GM21528 (cell line): Measurements from ENCODE around the gene C2orf68.
"Not testable (repeated sequence)": the region's sequence is repeated elsewhere in the genome, so short reads cannot be mapped to it uniquely, and the experiment has no call there.

Experiments used
- ATAC-seq: cut with Tn5 transposase; IDR thresholded peaks from one replicate; pipeline ENCODE4 v1.9.1; 2021; ENCODE audit warnings: mild to moderate bottlenecking, moderate library complexity; ENCODE audit not compliant: unreplicated experiment, low FRiP score

C2orf68 gene

GRCh38 chr2:85584857-85585780, 26.7 kb downstream of the C2orf68 start:
- no peak for ATAC-seq

- no peak for ATAC-seq
Measured at GRCh38 chr2:85584354-85584856, 27.5 kb downstream of the C2orf68 start, which contains the start of gene VAMP5. Gene VAMP5 (plus strand): TSS chr2:85584431. CDS start chr2:85584491, 60 bp downstream.

- ATAC-seq: no peak
Measured at GRCh38 chr2:85583667-85584353, 28.1 kb downstream of the C2orf68 start.

- no peak for ATAC-seq
Measured at GRCh38 chr2:85582492-85582891, 29.4 kb downstream of the C2orf68 start.

- ATAC-seq: no peak
Measured at GRCh38 chr2:85580206-85580605, 31.7 kb downstream of the C2orf68 start.

- no peak for ATAC-seq
Measured at GRCh38 chr2:85579266-85579935, 32.5 kb downstream of the C2orf68 start.

- ATAC-seq: no peak
Measured at GRCh38 chr2:85578243-85579180, 33.4 kb downstream of the C2orf68 start.

- ATAC-seq: peak; percentile 63
Measured at GRCh38 chr2:85577386-85578242, 34.3 kb downstream of the C2orf68 start, which contains the start of gene VAMP8. Gene VAMP8 (plus strand): TSS chr2:85577586. CDS start chr2:85577647, 61 bp downstream.

GRCh38 chr2:85577063-85577385, 34.8 kb downstream of the C2orf68 start:
- ATAC-seq: no peak

GRCh38 chr2:85575739-85576138, 36.1 kb downstream of the C2orf68 start:
- no peak for ATAC-seq

- ATAC-seq: no peak
Measured at GRCh38 chr2:85566265-85566664, 45.6 kb downstream of the C2orf68 start.

- ATAC-seq: no peak
Measured at GRCh38 chr2:85564144-85564563, 47.7 kb downstream of the C2orf68 start.

- peak; percentile 81 for ATAC-seq
Measured at GRCh38 chr2:85561280-85562212, 50.3 kb downstream of the C2orf68 start, which contains the start of gene GGCX. Gene GGCX (minus strand): TSS chr2:85561493. CDS start chr2:85561428, 65 bp downstream.

- peak; percentile 19 for ATAC-seq
Measured at GRCh38 chr2:85560812-85561279, 51.0 kb downstream of the C2orf68 start.

GRCh38 chr2:85560403-85560726, 51.5 kb downstream of the C2orf68 start:
- not testable (repeated sequence) for ATAC-seq

GRCh38 chr2:85558160-85558559, 53.7 kb downstream of the C2orf68 start:
- no peak for ATAC-seq

- ATAC-seq: no peak
Measured at GRCh38 chr2:85557130-85557529, 54.7 kb downstream of the C2orf68 start.
